ENCODE data around the gene ENPP1.

Gene ENPP1

GRCh38 chr6:131916847-131917246 is 109.0 kb downstream of the ENPP1 start:
- TF ChIP-seq ZFX (IDR thresholded peaks at IDR 0.05): no peak
- TF ChIP-seq CTCF (conservative IDR thresholded peaks at IDR 0.05): no peak
- H3K27ac ChIP-seq: no peak overlapping the region

- H3K27ac ChIP-seq: no peak overlapping the region
- TF ChIP-seq ZFX (IDR thresholded peaks at IDR 0.05) (no peak), CTCF (conservative IDR thresholded peaks at IDR 0.05) (no peak)
Observed at GRCh38 chr6:131917318-131917717, 109.5 kb downstream of the ENPP1 start.

- no peak for TF ChIP-seq ZFX (IDR thresholded peaks at IDR 0.05)
- TF ChIP-seq CTCF (conservative IDR thresholded peaks at IDR 0.05): no peak
- H3K27ac ChIP-seq: no peak overlapping the region
Observed at GRCh38 chr6:131917763-131918649, 110.2 kb downstream of the ENPP1 start.

- no peak for TF ChIP-seq CTCF (conservative IDR thresholded peaks at IDR 0.05)
- TF ChIP-seq ZFX (IDR thresholded peaks at IDR 0.05): no peak
- no peak overlapping the region for H3K27ac ChIP-seq
Observed at GRCh38 chr6:131918650-131919355, 111.0 kb downstream of the ENPP1 start.

GRCh38 chr6:131920656-131921055 is 112.8 kb downstream of the ENPP1 start:
- TF ChIP-seq CTCF (conservative IDR thresholded peaks at IDR 0.05) (no peak), ZFX (IDR thresholded peaks at IDR 0.05) (no peak)

GRCh38 chr6:131923356-131923755 is 115.5 kb downstream of the ENPP1 start:
- no peak for TF ChIP-seq ZFX (IDR thresholded peaks at IDR 0.05)
- peak; percentile 86 for TF ChIP-seq CTCF (conservative IDR thresholded peaks at IDR 0.05)

More at GRCh38 chr6:131920656-131921055, 112.8 kb downstream of the ENPP1 start:
- H3K27ac ChIP-seq: no peak overlapping the region

GRCh38 chr6:131924881-131925474 is 117.2 kb downstream of the ENPP1 start:
- H3K27ac ChIP-seq: no peak overlapping the region
- TF ChIP-seq CTCF (conservative IDR thresholded peaks at IDR 0.05): peak; percentile 57
- no peak for TF ChIP-seq ZFX (IDR thresholded peaks at IDR 0.05)

More at GRCh38 chr6:131923356-131923755, 115.5 kb downstream of the ENPP1 start:
- H3K27ac ChIP-seq: no peak overlapping the region
